SK-N-MC (cell line): ENCODE results near the gene ANGEL1.

Experiments used
- EZH2 ChIP-seq: fragments of 200-600 bp; sonication (generic); IDR thresholded peaks from one replicate; pipeline ENCODE4 v1.6.1; 2017; ENCODE audit warnings: antibody characterized with exemption
- FOXP2 ChIP-seq: optimal IDR thresholded peaks from 2 replicates; pipeline ENCODE3; 2011; ENCODE audit warnings: mild to moderate bottlenecking, moderate library complexity; ENCODE audit not compliant: insufficient read depth; ENCODE audit errors: extremely low read length, control extremely low read depth
- POLR2AphosphoS5 ChIP-seq: IDR thresholded peaks from 2 replicates; pipeline ENCODE4 v1.6.1; 2012; ENCODE audit warnings: mild to moderate bottlenecking, low read depth, low read length, borderline replicate concordance

DNA sequence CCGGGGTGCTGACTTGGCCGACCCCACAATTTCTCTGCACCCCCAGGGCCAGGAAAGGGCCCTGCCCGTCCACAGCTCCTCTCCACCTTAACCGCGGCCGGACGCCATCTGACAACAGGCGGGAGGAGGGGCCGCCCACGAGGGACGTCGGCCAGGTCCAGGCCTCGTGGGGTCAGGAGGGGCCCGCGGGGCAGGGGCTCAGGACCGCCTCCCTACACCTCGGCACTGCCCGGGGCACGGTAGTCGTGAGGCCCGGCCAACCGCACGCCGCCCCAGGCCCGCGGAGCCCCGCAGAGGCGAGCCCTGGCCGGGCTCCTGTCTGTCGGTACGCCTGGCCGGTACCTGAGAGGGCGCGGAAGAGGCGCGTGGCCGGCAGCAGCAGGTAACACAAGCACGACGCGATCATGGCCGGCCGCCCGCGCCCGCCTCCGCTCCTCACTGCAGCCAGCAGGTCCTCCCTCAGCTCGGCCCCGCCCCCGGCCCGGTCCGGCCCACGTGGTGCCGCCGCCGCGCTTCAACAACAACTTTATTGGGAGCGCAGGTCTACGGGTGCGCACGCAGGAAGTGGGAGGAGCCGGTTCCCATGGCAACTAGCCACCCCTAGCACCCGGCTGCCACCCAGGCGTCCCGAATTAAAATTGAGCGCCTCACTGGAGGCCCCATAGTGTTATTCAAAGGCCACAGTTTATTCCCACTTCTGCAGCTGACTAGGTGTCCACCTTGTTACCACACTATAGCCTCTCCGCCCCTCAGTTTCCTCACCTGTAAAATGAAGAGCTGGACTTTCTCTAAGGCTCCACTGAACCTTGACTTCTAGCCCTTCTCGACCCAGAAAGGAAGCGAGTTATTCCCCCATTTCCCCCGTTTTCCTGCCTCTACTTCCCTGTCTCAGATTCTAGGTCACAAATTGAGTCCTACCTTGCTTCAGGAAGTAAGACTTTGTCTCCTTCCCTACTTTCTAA, at the start of gene ANGEL1:
- TF ChIP-seq POLR2AphosphoS5 = peak; percentile 86
- no peak for TF ChIP-seq EZH2
- no peak for TF ChIP-seq FOXP2
